ENCODE results near the gene MCL1. TPM values are rescaled to one million over a fixed set of nuclear protein-coding genes. Genes with fewer than 3 reads are reported as not detected.

The MCL1 gene
- total and polyA plus RNA-seq, 10 of the 15 experiments (the other 5 are each of a cell fraction or from before 2014, with no cell fraction given) = 18.1 to 148 (median 86.4) TPM

DNA sequence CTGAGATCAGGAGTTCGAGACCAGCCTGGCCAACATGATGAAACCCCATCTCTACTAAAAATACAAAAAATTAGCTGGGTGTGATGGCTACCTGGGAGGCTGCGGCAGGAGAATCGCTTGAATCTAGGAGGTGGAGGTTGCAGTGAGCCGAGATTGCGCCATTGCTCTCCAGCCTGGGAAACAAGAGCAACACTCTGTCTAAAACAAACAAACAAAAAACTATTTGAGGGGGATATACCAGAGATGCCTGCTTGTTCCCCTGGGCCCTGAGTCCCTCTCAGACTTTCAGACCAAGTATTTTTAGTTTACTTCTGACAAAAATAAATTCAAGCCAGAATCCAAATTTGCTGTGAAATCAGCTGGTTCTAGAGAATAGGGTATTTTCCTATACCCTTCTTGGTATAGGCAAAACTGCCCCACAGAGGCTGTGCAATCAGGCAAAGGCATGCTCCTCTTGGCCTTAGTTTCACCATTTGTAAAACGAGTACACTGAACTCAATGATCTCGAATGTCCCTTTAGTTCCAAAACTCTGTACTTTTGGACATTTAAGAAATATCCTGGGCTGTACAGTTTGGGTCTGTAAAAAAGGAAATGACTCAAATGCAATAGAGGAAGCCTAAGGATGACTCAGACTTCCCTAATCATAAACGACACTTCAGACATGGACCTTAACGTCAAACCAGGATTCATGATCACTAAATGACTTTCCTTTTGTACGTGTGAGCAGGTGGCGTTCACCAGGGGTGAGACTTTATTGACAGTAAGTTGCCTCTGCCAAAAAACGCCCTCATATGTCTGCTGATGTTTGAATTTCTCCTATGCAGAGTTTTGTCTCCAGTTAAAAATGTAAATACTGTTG is 33.9 kb upstream of the MCL1 start (continued):
- TF ChIP-seq MTA3 (IDR thresholded peaks at IDR 0.05; ENCODE audit: borderline replicate concordance, low read length) = peak; percentile 88
- TF ChIP-seq NFYA (IDR thresholded peaks at IDR 0.05; ENCODE audit: borderline replicate concordance, low read depth, low read length) = no peak
- TF ChIP-seq RUNX3 (IDR thresholded peaks at IDR 0.05; ENCODE audit: low read length) = peak; percentile 79
- TF ChIP-seq, protein P1, sequence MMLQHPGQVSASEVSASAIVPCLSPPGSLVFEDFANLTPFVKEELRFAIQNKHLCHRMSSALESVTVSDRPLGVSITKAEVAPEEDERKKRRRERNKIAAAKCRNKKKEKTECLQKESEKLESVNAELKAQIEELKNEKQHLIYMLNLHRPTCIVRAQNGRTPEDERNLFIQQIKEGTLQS (IDR thresholded peaks at IDR 0.05; ENCODE audit: borderline replicate concordance, extremely low read depth, low read depth, low read length) = no peak
- TF ChIP-seq, protein P2, sequence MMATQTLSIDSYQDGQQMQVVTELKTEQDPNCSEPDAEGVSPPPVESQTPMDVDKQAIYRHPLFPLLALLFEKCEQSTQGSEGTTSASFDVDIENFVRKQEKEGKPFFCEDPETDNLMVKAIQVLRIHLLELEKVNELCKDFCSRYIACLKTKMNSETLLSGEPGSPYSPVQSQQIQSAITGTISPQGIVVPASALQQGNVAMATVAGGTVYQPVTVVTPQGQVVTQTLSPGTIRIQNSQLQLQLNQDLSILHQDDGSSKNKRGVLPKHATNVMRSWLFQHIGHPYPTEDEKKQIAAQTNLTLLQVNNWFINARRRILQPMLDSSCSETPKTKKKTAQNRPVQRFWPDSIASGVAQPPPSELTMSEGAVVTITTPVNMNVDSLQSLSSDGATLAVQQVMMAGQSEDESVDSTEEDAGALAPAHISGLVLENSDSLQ (IDR thresholded peaks at IDR 0.05) = peak; percentile 72
- TF ChIP-seq, protein P3, sequence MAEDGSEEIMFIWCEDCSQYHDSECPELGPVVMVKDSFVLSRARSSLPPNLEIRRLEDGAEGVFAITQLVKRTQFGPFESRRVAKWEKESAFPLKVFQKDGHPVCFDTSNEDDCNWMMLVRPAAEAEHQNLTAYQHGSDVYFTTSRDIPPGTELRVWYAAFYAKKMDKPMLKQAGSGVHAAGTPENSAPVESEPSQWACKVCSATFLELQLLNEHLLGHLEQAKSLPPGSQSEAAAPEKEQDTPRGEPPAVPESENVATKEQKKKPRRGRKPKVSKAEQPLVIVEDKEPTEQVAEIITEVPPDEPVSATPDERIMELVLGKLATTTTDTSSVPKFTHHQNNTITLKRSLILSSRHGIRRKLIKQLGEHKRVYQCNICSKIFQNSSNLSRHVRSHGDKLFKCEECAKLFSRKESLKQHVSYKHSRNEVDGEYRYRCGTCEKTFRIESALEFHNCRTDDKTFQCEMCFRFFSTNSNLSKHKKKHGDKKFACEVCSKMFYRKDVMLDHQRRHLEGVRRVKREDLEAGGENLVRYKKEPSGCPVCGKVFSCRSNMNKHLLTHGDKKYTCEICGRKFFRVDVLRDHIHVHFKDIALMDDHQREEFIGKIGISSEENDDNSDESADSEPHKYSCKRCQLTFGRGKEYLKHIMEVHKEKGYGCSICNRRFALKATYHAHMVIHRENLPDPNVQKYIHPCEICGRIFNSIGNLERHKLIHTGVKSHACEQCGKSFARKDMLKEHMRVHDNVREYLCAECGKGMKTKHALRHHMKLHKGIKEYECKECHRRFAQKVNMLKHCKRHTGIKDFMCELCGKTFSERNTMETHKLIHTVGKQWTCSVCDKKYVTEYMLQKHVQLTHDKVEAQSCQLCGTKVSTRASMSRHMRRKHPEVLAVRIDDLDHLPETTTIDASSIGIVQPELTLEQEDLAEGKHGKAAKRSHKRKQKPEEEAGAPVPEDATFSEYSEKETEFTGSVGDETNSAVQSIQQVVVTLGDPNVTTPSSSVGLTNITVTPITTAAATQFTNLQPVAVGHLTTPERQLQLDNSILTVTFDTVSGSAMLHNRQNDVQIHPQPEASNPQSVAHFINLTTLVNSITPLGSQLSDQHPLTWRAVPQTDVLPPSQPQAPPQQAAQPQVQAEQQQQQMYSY (CRISPR knock-in tag; IDR thresholded peaks at IDR 0.05) = no peak
- peak; percentile 74 for TF ChIP-seq NR2F1 (conservative IDR thresholded peaks at IDR 0.05)
- peak; percentile 97 for TF ChIP-seq EED (IDR thresholded peaks at IDR 0.05; ENCODE audit: low read depth)
- peak; percentile 26 for TF ChIP-seq SMAD1 (IDR thresholded peaks at IDR 0.05; ENCODE audit: low read depth, partially characterized antibody)
- TF ChIP-seq, protein P4, sequence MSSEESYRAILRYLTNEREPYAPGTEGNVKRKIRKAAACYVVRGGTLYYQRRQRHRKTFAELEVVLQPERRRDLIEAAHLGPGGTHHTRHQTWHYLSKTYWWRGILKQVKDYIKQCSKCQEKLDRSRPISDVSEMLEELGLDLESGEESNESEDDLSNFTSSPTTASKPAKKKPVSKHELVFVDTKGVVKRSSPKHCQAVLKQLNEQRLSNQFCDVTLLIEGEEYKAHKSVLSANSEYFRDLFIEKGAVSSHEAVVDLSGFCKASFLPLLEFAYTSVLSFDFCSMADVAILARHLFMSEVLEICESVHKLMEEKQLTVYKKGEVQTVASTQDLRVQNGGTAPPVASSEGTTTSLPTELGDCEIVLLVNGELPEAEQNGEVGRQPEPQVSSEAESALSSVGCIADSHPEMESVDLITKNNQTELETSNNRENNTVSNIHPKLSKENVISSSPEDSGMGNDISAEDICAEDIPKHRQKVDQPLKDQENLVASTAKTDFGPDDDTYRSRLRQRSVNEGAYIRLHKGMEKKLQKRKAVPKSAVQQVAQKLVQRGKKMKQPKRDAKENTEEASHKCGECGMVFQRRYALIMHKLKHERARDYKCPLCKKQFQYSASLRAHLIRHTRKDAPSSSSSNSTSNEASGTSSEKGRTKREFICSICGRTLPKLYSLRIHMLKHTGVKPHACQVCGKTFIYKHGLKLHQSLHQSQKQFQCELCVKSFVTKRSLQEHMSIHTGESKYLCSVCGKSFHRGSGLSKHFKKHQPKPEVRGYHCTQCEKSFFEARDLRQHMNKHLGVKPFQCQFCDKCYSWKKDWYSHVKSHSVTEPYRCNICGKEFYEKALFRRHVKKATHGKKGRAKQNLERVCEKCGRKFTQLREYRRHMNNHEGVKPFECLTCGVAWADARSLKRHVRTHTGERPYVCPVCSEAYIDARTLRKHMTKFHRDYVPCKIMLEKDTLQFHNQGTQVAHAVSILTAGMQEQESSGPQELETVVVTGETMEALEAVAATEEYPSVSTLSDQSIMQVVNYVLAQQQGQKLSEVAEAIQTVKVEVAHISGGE (CRISPR knock-in tag; IDR thresholded peaks at IDR 0.05) = no peak
- peak; percentile 86; the same call in 1 of the 2 replicates for TF ChIP-seq MTA2 (IDR thresholded peaks at IDR 0.05; ENCODE audit: low read depth)
